ENCODE data around the gene ITM2B. TPM values are rescaled to one million over a fixed set of nuclear protein-coding genes. Genes with fewer than 3 reads are reported as not detected.
A peak's percentile ranks its signal among the peaks of the same experiment; 100 is the strongest.

ITM2B gene
- total RNA-seq, 2 donors from 2014 or later, result 233 to 254 TPM

- ATAC-seq, result no peak
- DNase-seq, result no peak
- Histone ChIP-seq H3K36me3 (replicated peaks in 1 of 2; ENCODE audit: insufficient read depth in 1 of 2, low read depth in 2 of 2) (no peaks in the 10 kb centered on the region), H3K27me3 (no peaks in the 10 kb centered on the region), H3K4me1 (peaks cover 38% of the 10 kb centered on the region), H3K9me3 (no peaks in the 10 kb centered on the region), H3K4me3 (no peak overlapping the region), H3K27ac (peak overlapping the region in 1 of 4 donors; percentile 16)
- whole genome bisulfite sequencing, 2 donors, result 42 to 46% methylated on average over 2 of the region's 2 CpGs
- TF ChIP-seq CTCF (IDR thresholded peaks at IDR 0.05) (no peak), POLR2A (IDR thresholded peaks at IDR 0.05) (no peak)
- intact Hi-C loops (cut with DNase I), result no loop called here
Measured at GRCh38 chr13:48246102-48246501, 13.1 kb downstream of the ITM2B start.

- DNase-seq (no peak), ATAC-seq (no peak)
- no peak overlapping the region for H3K27ac ChIP-seq
- TF ChIP-seq CTCF (IDR thresholded peaks at IDR 0.05) (no peak), POLR2A (IDR thresholded peaks at IDR 0.05) (no peak)
- intact Hi-C loops (cut with DNase I), result no loop called here
- no peaks in the 10 kb centered on the region for H3K9me3 ChIP-seq
- no peaks in the 10 kb centered on the region for H3K27me3 ChIP-seq
- H3K4me3 ChIP-seq, result no peak overlapping the region
- H3K36me3 ChIP-seq (replicated peaks in 1 of 2; ENCODE audit: insufficient read depth in 1 of 2, low read depth in 2 of 2), result no peaks in the 10 kb centered on the region
- peaks cover 40% of the 10 kb centered on the region for H3K4me1 ChIP-seq
- 90 to 96% methylated on average over 2 of the region's 2 CpGs for WGBS, 2 donors
Measured at GRCh38 chr13:48249018-48249417, 16.0 kb downstream of the ITM2B start.

- H3K4me1 ChIP-seq, result peaks cover 39% of the 10 kb centered on the region
- 71 to 78% methylated on average over 3 of the region's 3 CpGs for WGBS, 2 donors
- H3K27me3 ChIP-seq, result no peaks in the 10 kb centered on the region
- DNase-seq, result no peak
- no peaks in the 10 kb centered on the region for H3K9me3 ChIP-seq
- TF ChIP-seq POLR2A (IDR thresholded peaks at IDR 0.05) (no peak), CTCF (IDR thresholded peaks at IDR 0.05) (no peak)
- no peak overlapping the region for H3K4me3 ChIP-seq
- no peak for ATAC-seq
- intact Hi-C loops (cut with DNase I), result no loop called here
- H3K27ac ChIP-seq, result no peak overlapping the region
- H3K36me3 ChIP-seq (replicated peaks in 1 of 2; ENCODE audit: insufficient read depth in 1 of 2, low read depth in 2 of 2), result peaks cover 4 to 5% of the 10 kb centered on the region in 2 donors
Measured at GRCh38 chr13:48251611-48252081, 18.6 kb downstream of the ITM2B start.

GRCh38 chr13:48252176-48252575 is 19.2 kb downstream of the ITM2B start:
- ATAC-seq, result no peak
- 91 to 97% methylated on average over 10 of the region's 10 CpGs for WGBS, 2 donors

More at GRCh38 chr13:48252176-48252575, 19.2 kb downstream of the ITM2B start:
- intact Hi-C loops (cut with DNase I), result no loop called here
- no peaks in the 10 kb centered on the region for H3K9me3 ChIP-seq
- no peak overlapping the region for H3K4me3 ChIP-seq
- no peak for DNase-seq
- H3K27me3 ChIP-seq, result no peaks in the 10 kb centered on the region
- peaks cover 42% of the 10 kb centered on the region for H3K4me1 ChIP-seq
- peaks cover 4 to 5% of the 10 kb centered on the region in 2 donors for H3K36me3 ChIP-seq (replicated peaks in 1 of 2; ENCODE audit: insufficient read depth in 1 of 2, low read depth in 2 of 2)
- no peak for TF ChIP-seq CTCF (IDR thresholded peaks at IDR 0.05)
- TF ChIP-seq POLR2A (IDR thresholded peaks at IDR 0.05), result no peak
- no peak overlapping the region for H3K27ac ChIP-seq
